H9 (cell line): ENCODE data around the gene SEMA3E. TPM values are rescaled to one million over a fixed set of nuclear protein-coding genes. Genes with fewer than 3 reads are reported as not detected.
A peak's percentile ranks its signal among the peaks of the same experiment; 100 is the strongest.

Source experiments
- DNase-seq: peaks from one replicate; pipeline ENCODE4 v3.0.0-alpha.2; 2017
- H2AFZ ChIP-seq: one replicate; pipeline ENCODE4 v1.6.1; 2013; ENCODE audit warnings: mild to moderate bottlenecking, low read length, control low read depth, moderate library complexity
- H2AK5ac ChIP-seq: 2 replicates; pipeline ENCODE4 v1.6.1; 2013; ENCODE audit warnings: low read length, control low read depth, mixed read lengths; ENCODE audit not compliant: insufficient read length
- H2BK120ac ChIP-seq: one replicate; pipeline ENCODE4 v1.6.1; 2013; ENCODE audit warnings: low read depth, mild to moderate bottlenecking, low read length, control low read depth, inconsistent platforms; ENCODE audit not compliant: poor library complexity, severe bottlenecking
- H2BK12ac ChIP-seq: 2 replicates; pipeline ENCODE4 v1.6.1; 2013; ENCODE audit warnings: low read length, control low read depth, mixed read lengths, low read depth; ENCODE audit not compliant: insufficient read length
- H2BK15ac ChIP-seq: 2 replicates; pipeline ENCODE4 v1.6.1; 2013; ENCODE audit warnings: low read depth, low read length, control low read depth
- H2BK20ac ChIP-seq: one replicate; pipeline ENCODE4 v1.6.1; 2013; ENCODE audit warnings: low read depth, mild to moderate bottlenecking, low read length, control low read depth, inconsistent platforms; ENCODE audit not compliant: poor library complexity, severe bottlenecking
- H2BK5ac ChIP-seq: 2 replicates; pipeline ENCODE4 v1.6.1; 2013; ENCODE audit warnings: low read length, control low read depth, mixed read lengths; ENCODE audit not compliant: insufficient read length
- H3K14ac ChIP-seq: 2 replicates; pipeline ENCODE4 v1.6.1; 2013; ENCODE audit warnings: low read length, control low read depth; ENCODE audit not compliant: insufficient read depth
- H3K18ac ChIP-seq: 2 replicates; pipeline ENCODE4 v1.6.1; 2013; ENCODE audit warnings: low read depth, mild to moderate bottlenecking, mixed read lengths, low read length, control low read depth; ENCODE audit not compliant: insufficient read length
- H3K23ac ChIP-seq: 2 replicates; pipeline ENCODE4 v1.6.1; 2013; ENCODE audit warnings: low read length, control low read depth, mixed read lengths, low read depth; ENCODE audit not compliant: insufficient read length
- H3K23me2 ChIP-seq: 2 replicates; pipeline ENCODE4 v1.6.1; 2013; ENCODE audit warnings: low read depth, mild to moderate bottlenecking, mixed read lengths, low read length, control low read depth; ENCODE audit not compliant: insufficient read length, poor library complexity, severe bottlenecking
- H3K27ac ChIP-seq: 2 replicates; pipeline ENCODE4 v1.5.1; 2013; ENCODE audit warnings: low read length, control low read depth, mixed read lengths, low read depth; ENCODE audit not compliant: insufficient read length
- H3K27me3 ChIP-seq: 2 replicates; pipeline ENCODE4 v1.6.1; 2013; ENCODE audit warnings: low read length, control low read depth, inconsistent platforms; ENCODE audit not compliant: insufficient read depth
- H3K4ac ChIP-seq: 2 replicates; pipeline ENCODE4 v1.6.1; 2013; ENCODE audit warnings: low read depth, mild to moderate bottlenecking, control low read depth, inconsistent platforms, low read length, moderate library complexity
- H3K4me1 ChIP-seq: 2 replicates; pipeline ENCODE4 v1.6.1; 2013; ENCODE audit warnings: low read length, control low read depth, inconsistent platforms; ENCODE audit not compliant: insufficient read depth
- H3K4me2 ChIP-seq: 2 replicates; pipeline ENCODE4 v1.6.1; 2013; ENCODE audit warnings: low read length, control low read depth, mixed read lengths; ENCODE audit not compliant: insufficient read length, insufficient read depth
- H3K56ac ChIP-seq: 2 replicates; pipeline ENCODE4 v1.6.1; 2013; ENCODE audit warnings: low read depth, mild to moderate bottlenecking, mixed read lengths, low read length, control low read depth; ENCODE audit not compliant: insufficient read length
- H3K79me1 ChIP-seq: 2 replicates; pipeline ENCODE4 v1.6.1; 2013; ENCODE audit warnings: low read depth, mild to moderate bottlenecking, moderate library complexity, low read length, control low read depth, inconsistent platforms; ENCODE audit not compliant: insufficient read depth, poor library complexity, severe bottlenecking
- H3K79me2 ChIP-seq: 2 replicates; pipeline ENCODE4 v1.6.1; 2013; ENCODE audit warnings: low read length, control low read depth, inconsistent platforms; ENCODE audit not compliant: insufficient read depth
- H3K9ac ChIP-seq: 2 replicates; pipeline ENCODE4 v1.6.1; 2013; ENCODE audit warnings: low read length, control low read depth, mixed read lengths; ENCODE audit not compliant: insufficient read length; ENCODE audit errors: extremely low read depth
- H3K9me3 ChIP-seq: one replicate; pipeline ENCODE4 v1.6.1; 2013; ENCODE audit warnings: low read depth, low read length, inconsistent platforms; ENCODE audit not compliant: control insufficient read depth
- H3T11ph ChIP-seq: one replicate; pipeline ENCODE4 v1.6.1; 2013; ENCODE audit warnings: mild to moderate bottlenecking, low read length, control low read depth, inconsistent platforms
- H4K20me1 ChIP-seq: one replicate; pipeline ENCODE4 v1.6.1; 2013; ENCODE audit not compliant: control insufficient read depth, insufficient read length, insufficient read depth
- H4K5ac ChIP-seq: 2 replicates; pipeline ENCODE4 v1.6.1; 2013; ENCODE audit warnings: low read depth, mild to moderate bottlenecking, mixed read lengths, low read length, control low read depth; ENCODE audit not compliant: insufficient read length
- H4K8ac ChIP-seq: replicated peaks from 2 replicates; pipeline ENCODE4 v1.6.1; 2013; ENCODE audit warnings: low read length, control low read depth, mixed read lengths, low read depth; ENCODE audit not compliant: insufficient read length
- H4K91ac ChIP-seq: 2 replicates; pipeline ENCODE4 v1.6.1; 2013; ENCODE audit warnings: low read depth, mild to moderate bottlenecking, moderate library complexity, mixed read lengths, low read length, control low read depth; ENCODE audit not compliant: insufficient read length
- H3K27ac Mint-ChIP-seq, 3 experiments: 2 replicates in 2 of 3; 3 replicates in 1 of 3; pipeline ENCODE4 v1.8.0; 2020 to 2021; ENCODE audit warnings: mixed read lengths in 3 of 3, mild to moderate bottlenecking in 1 of 3, moderate library complexity in 1 of 3
- H3K27me3 Mint-ChIP-seq: 2 replicates; pipeline ENCODE4 v1.8.0; 2021; ENCODE audit warnings: low read depth, mild to moderate bottlenecking, moderate library complexity, mixed read lengths
- H3K36me3 Mint-ChIP-seq, 3 experiments: 2 replicates in 2 of 3; 3 replicates in 1 of 3; pipeline ENCODE4 v1.8.0; 2020 to 2021; ENCODE audit warnings: low read depth in 3 of 3, mixed read lengths in 3 of 3; ENCODE audit not compliant: insufficient read depth in 1 of 3
- H3K4me1 Mint-ChIP-seq, 2 experiments: 2 replicates each; pipeline ENCODE4 v1.8.0; 2020; ENCODE audit warnings: mixed read lengths in 2 of 2
- H3K4me3 Mint-ChIP-seq, 2 experiments: 2 replicates in 1 of 2; 3 replicates in 1 of 2; pipeline ENCODE4 v1.8.0; 2020 to 2021; ENCODE audit warnings: mild to moderate bottlenecking in 2 of 2, mixed read lengths in 2 of 2, moderate library complexity in 1 of 2
- H3K9me3 Mint-ChIP-seq, 2 experiments: 2 replicates in 1 of 2; 3 replicates in 1 of 2; pipeline ENCODE4 v1.8.0; 2020; ENCODE audit warnings: mild to moderate bottlenecking in 2 of 2, mixed read lengths in 2 of 2, moderate library complexity in 1 of 2
- WGBS: extraction: QIAGEN DNeasy Blood & Tissue Kit; methylation state at CpG from one replicate; pipeline ENCODE4 v1.1.7; 2013; ENCODE audit warnings: missing lambda C conversion rate, low lambda C conversion rate, mixed read lengths; ENCODE audit not compliant: insufficient read length; ENCODE audit errors: extremely low coverage; 5-methylcytosine and 5-hydroxymethylcytosine counted together
- total RNA-seq: library from RNA; stranded (reverse); gene quantifications from 2 replicates; pipeline ENCODE4 v1.2.1, GENCODE V29; 2021
- TF ChIP-seq, protein P1 (sequence below): fragments of 200-600 bp; sonication (generic); conservative IDR thresholded peaks from 3 replicates; pipeline ENCODE4 v1.8.0; 2021; ENCODE audit warnings: antibody characterized with exemption, mild to moderate bottlenecking

The SEMA3E gene
- total RNA-seq, 1 experiment from 2014 or later = 0.39 TPM

DNA sequence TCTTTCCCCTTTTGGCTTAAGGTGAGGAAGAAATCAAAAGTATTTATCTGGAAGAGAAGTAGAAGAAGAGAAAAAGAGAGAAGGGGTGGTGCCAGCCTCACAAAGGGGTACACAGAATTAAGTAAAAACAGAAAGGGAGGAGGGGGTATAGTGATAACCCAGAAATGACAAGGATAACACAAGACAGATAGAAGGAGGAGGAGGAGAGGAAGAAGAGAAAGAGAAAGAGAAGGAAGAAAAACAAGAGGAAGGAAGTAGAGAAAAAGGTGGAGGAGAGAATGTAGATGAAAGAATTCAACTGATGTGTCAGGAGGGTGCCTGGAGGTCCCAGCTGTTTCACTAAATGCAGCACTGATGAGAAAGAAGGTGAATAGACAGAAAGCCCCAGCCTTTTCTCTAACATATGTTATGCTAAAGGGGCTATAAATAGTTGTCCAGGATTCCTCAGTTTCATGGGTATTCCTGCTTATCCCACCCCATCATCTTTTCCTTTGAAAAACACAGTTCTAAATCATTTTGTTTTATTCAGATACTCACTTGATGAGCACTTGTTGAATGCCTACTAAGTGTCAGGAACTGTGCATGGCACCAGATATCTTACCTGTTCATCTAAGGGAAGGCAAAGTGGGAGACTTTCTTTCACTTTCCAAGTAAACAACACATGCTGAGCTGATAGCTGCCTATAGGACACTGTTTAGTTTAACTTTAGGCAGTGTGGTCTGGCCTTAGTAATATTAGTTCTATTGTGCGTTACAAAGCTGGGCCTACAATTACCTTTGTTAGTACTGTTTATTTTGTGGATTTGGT, 8.0 kb downstream of the SEMA3E start:
- no peaks in the 10 kb centered on the region for H4K20me1 ChIP-seq
- peaks cover 2% of the 10 kb centered on the region; the same call in 1 of the 2 replicates for H3K4me1 ChIP-seq
- no peak overlapping the region for H3K27ac ChIP-seq
- H3K56ac ChIP-seq = no peak overlapping the region
- no peak overlapping the region for H2AFZ ChIP-seq
- H4K5ac ChIP-seq = no peak overlapping the region
- H3K14ac ChIP-seq = no peak overlapping the region
- no peak overlapping the region for H3K23ac ChIP-seq
- no peaks in the 10 kb centered on the region for H3K79me2 ChIP-seq
- no peak overlapping the region for H2BK15ac ChIP-seq
- no peaks in the 10 kb centered on the region for H3K79me1 ChIP-seq
- H3K4me2 ChIP-seq = no peak overlapping the region
- H3K9ac ChIP-seq = no peak overlapping the region
- Mint-ChIP-seq H3K4me3 (no peak overlapping the region; a peak in 1 of 5 replicates), H3K9me3 (no peaks in the 10 kb centered on the region), H3K27me3 (no peaks in the 10 kb centered on the region), H3K36me3 (no peaks in the 10 kb centered on the region; a peak in 1 of 7 replicates), H3K4me1 (peaks cover 20 to 28% of the 10 kb centered on the region in 2 experiments), H3K27ac (peak overlapping the region in 2 of 3 experiments; percentile 30 to 68; a peak in 4 of 7 replicates)
- no CpG with 5 or more reads among the region's 1 CpG for WGBS
- no peaks in the 10 kb centered on the region for H3K23me2 ChIP-seq
- H2BK12ac ChIP-seq = no peak overlapping the region
- no peak overlapping the region for H3K18ac ChIP-seq
- no peak overlapping the region for H2AK5ac ChIP-seq
- no peak overlapping the region for H3T11ph ChIP-seq
- H3K9me3 ChIP-seq = no peaks in the 10 kb centered on the region
- H2BK20ac ChIP-seq = no peak overlapping the region
- TF ChIP-seq, protein P1, sequence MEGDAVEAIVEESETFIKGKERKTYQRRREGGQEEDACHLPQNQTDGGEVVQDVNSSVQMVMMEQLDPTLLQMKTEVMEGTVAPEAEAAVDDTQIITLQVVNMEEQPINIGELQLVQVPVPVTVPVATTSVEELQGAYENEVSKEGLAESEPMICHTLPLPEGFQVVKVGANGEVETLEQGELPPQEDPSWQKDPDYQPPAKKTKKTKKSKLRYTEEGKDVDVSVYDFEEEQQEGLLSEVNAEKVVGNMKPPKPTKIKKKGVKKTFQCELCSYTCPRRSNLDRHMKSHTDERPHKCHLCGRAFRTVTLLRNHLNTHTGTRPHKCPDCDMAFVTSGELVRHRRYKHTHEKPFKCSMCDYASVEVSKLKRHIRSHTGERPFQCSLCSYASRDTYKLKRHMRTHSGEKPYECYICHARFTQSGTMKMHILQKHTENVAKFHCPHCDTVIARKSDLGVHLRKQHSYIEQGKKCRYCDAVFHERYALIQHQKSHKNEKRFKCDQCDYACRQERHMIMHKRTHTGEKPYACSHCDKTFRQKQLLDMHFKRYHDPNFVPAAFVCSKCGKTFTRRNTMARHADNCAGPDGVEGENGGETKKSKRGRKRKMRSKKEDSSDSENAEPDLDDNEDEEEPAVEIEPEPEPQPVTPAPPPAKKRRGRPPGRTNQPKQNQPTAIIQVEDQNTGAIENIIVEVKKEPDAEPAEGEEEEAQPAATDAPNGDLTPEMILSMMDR = no peak
- no peak overlapping the region for H2BK5ac ChIP-seq
- H3K4ac ChIP-seq = no peak overlapping the region
- H2BK120ac ChIP-seq = no peak overlapping the region
- H4K8ac ChIP-seq = no peak overlapping the region
- no peaks in the 10 kb centered on the region for H3K27me3 ChIP-seq
- no peak overlapping the region for H4K91ac ChIP-seq
- DNase-seq = no peak
